HG03575 (cell line): Measurements from ENCODE around the gene KCNK17.
"Not testable (repeated sequence)": the region's sequence is repeated elsewhere in the genome, so short reads cannot be mapped to it uniquely, and the experiment has no call there.

Source experiments
- ATAC-seq: cut with Tn5 transposase; IDR thresholded peaks from one replicate; pipeline ENCODE4 v1.9.1; 2021; ENCODE audit not compliant: unreplicated experiment, insufficient number of reproducible peaks, low FRiP score; ENCODE audit errors: extremely low read depth

KCNK17 gene

GRCh38 chr6:39307462-39307861, 6.8 kb downstream of the KCNK17 start:
- no peak for ATAC-seq

- no peak for ATAC-seq
Observed at GRCh38 chr6:39304951-39305350, 9.3 kb downstream of the KCNK17 start.

- ATAC-seq: no peak
Observed at GRCh38 chr6:39303425-39304153, 10.6 kb downstream of the KCNK17 start.

GRCh38 chr6:39302669-39303424, 11.4 kb downstream of the KCNK17 start:
- no peak for ATAC-seq

GRCh38 chr6:39302011-39302410, 12.2 kb downstream of the KCNK17 start:
- ATAC-seq: no peak

- no peak for ATAC-seq
Observed at GRCh38 chr6:39301606-39302005, 12.6 kb downstream of the KCNK17 start.

- no peak for ATAC-seq
Observed at GRCh38 chr6:39300739-39301138, 13.5 kb downstream of the KCNK17 start.

- ATAC-seq: no peak
Observed at GRCh38 chr6:39298061-39298460, 16.2 kb downstream of the KCNK17 start.

GRCh38 chr6:39296745-39297640, 17.2 kb downstream of the KCNK17 start:
- no peak for ATAC-seq

GRCh38 chr6:39295611-39296011, 18.6 kb downstream of the KCNK17 start:
- ATAC-seq: no peak

- no peak for ATAC-seq
Observed at GRCh38 chr6:39294899-39295298, 19.3 kb downstream of the KCNK17 start.

- ATAC-seq: no peak
Observed at GRCh38 chr6:39294133-39294532, 20.1 kb downstream of the KCNK17 start.

GRCh38 chr6:39292637-39293036, 21.6 kb downstream of the KCNK17 start:
- no peak for ATAC-seq

GRCh38 chr6:39289490-39289889, 24.7 kb downstream of the KCNK17 start:
- ATAC-seq: no peak

GRCh38 chr6:39287601-39288000, 26.6 kb downstream of the KCNK17 start:
- no peak for ATAC-seq

GRCh38 chr6:39286596-39286995, 27.6 kb downstream of the KCNK17 start:
- ATAC-seq: not testable (repeated sequence)

- no peak for ATAC-seq
Observed at GRCh38 chr6:39282774-39283173, 31.4 kb downstream of the KCNK17 start.

- no peak for ATAC-seq
Observed at GRCh38 chr6:39281312-39281980, 32.8 kb downstream of the KCNK17 start.

- ATAC-seq: no peak
Observed at GRCh38 chr6:39280247-39280731, 33.9 kb downstream of the KCNK17 start.
